Neural progenitor cell (in vitro differentiated cells): Measurements from ENCODE around the gene SPATC1L. TPM values are rescaled to one million over a fixed set of nuclear protein-coding genes. Genes with fewer than 3 reads are reported as not detected.

Experiments used
- DNase-seq: peaks from one replicate; pipeline ENCODE4 v3.0.0-alpha.2; 2016; ENCODE audit warnings: low spot score
- H2AFZ ChIP-seq: fragments of 200-600 bp; sonication (generic); replicated peaks from 2 replicates; pipeline ENCODE4 v1.6.1; 2016; ENCODE audit warnings: antibody characterized with exemption
- H3F3A ChIP-seq: fragments of 200-600 bp; sonication (generic); 2 replicates; pipeline ENCODE4 v1.6.1; 2016; ENCODE audit warnings: antibody characterized with exemption, low read depth
- H3K27ac ChIP-seq: fragments of 200-600 bp; sonication (generic); 2 replicates; pipeline ENCODE4 v1.5.1; 2016; ENCODE audit warnings: mild to moderate bottlenecking
- H3K27me3 ChIP-seq: fragments of 200-600 bp; sonication (generic); 2 replicates; pipeline ENCODE4 v1.6.1; 2016; ENCODE audit warnings: mild to moderate bottlenecking, moderate library complexity
- H3K36me3 ChIP-seq: fragments of 200-600 bp; sonication (generic); 2 replicates; pipeline ENCODE4 v1.5.1; 2016
- H3K4me1 ChIP-seq: fragments of 200-600 bp; sonication (generic); 2 replicates; pipeline ENCODE4 v1.6.1; 2016; ENCODE audit warnings: mixed run types
- H3K4me2 ChIP-seq: fragments of 200-600 bp; sonication (generic); 2 replicates; pipeline ENCODE4 v1.6.1; 2016
- H3K4me3 ChIP-seq: fragments of 200-600 bp; sonication (generic); 2 replicates; pipeline ENCODE4 v1.5.1; 2016
- H3K79me2 ChIP-seq: fragments of 200-600 bp; sonication (generic); 2 replicates; pipeline ENCODE4 v1.6.1; 2016; ENCODE audit warnings: low read depth
- H3K9ac ChIP-seq: fragments of 200-600 bp; sonication (generic); 2 replicates; pipeline ENCODE4 v1.6.1; 2016
- H3K9me3 ChIP-seq: fragments of 200-600 bp; sonication (generic); 2 replicates; pipeline ENCODE4 v1.5.1; 2016; ENCODE audit warnings: low read depth
- H4K20me1 ChIP-seq: fragments of 200-600 bp; sonication (generic); 2 replicates; pipeline ENCODE4 v1.6.1; 2016; ENCODE audit warnings: low read depth
- H3K27ac Mint-ChIP-seq: 3 replicates; pipeline ENCODE4 v1.8.0; 2021; ENCODE audit warnings: mixed read lengths
- H3K27me3 Mint-ChIP-seq: 2 replicates; pipeline ENCODE4 v1.8.0; 2022; ENCODE audit warnings: low read depth, mild to moderate bottlenecking, inconsistent platforms, moderate library complexity, mixed read lengths; ENCODE audit not compliant: insufficient read depth
- H3K36me3 Mint-ChIP-seq: 3 replicates; pipeline ENCODE4 v1.8.0; 2021; ENCODE audit warnings: mixed read lengths
- H3K4me1 Mint-ChIP-seq: 3 replicates; pipeline ENCODE4 v1.8.0; 2021; ENCODE audit warnings: mixed read lengths
- H3K4me3 Mint-ChIP-seq: 3 replicates; pipeline ENCODE4 v1.8.0; 2021; ENCODE audit warnings: mild to moderate bottlenecking, moderate library complexity, mixed read lengths
- H3K9me3 Mint-ChIP-seq: 3 replicates; pipeline ENCODE4 v1.8.0; 2020; ENCODE audit warnings: mixed read lengths
- CTCF ChIP-seq: fragments of 200-600 bp; sonication (generic); IDR thresholded peaks from 2 replicates; pipeline ENCODE4 v1.5.1; 2017; ENCODE audit warnings: antibody characterized with exemption, mild to moderate bottlenecking
- EZH2 ChIP-seq: fragments of 200-600 bp; sonication (generic); IDR thresholded peaks from 2 replicates; pipeline ENCODE4 v1.6.1; 2017; ENCODE audit warnings: antibody characterized with exemption, mild to moderate bottlenecking, moderate library complexity
- EZH2phosphoT487 ChIP-seq: fragments of 200-600 bp; sonication (generic); IDR thresholded peaks from 2 replicates; pipeline ENCODE4 v1.6.1; 2017; ENCODE audit warnings: antibody characterized with exemption
- total RNA-seq: library from RNA; depleted of rRNA; stranded (reverse); fragments of >200 nt; gene quantifications from 2 replicates; pipeline ENCODE4 v1.2.3, GENCODE V29; 2015; ENCODE audit warnings: low replicate concordance

Gene SPATC1L
- total RNA-seq, 1 donor from 2014 or later, result 5.1 TPM

- H3K4me1 ChIP-seq, result no peaks in the 10 kb centered on the region
- peaks cover 31% of the 10 kb centered on the region for H3K27me3 ChIP-seq
- Mint-ChIP-seq H3K4me3 (no peak overlapping the region), H3K36me3 (no peaks in the 10 kb centered on the region), H3K27me3 (peaks cover 10% of the 10 kb centered on the region), H3K27ac (no peak overlapping the region), H3K9me3 (peaks cover 2% of the 10 kb centered on the region), H3K4me1 (peaks cover 21% of the 10 kb centered on the region)
- no peaks in the 10 kb centered on the region for H4K20me1 ChIP-seq
- TF ChIP-seq EZH2, result no peak
- H3K79me2 ChIP-seq, result no peaks in the 10 kb centered on the region
- H3K9ac ChIP-seq, result no peak overlapping the region
- no peak overlapping the region for H3K4me3 ChIP-seq
- peaks cover 11% of the 10 kb centered on the region for H3F3A ChIP-seq
- H2AFZ ChIP-seq, result no peak overlapping the region
- H3K9me3 ChIP-seq, result no peaks in the 10 kb centered on the region
- DNase-seq, result no peak
- H3K4me2 ChIP-seq, result no peak overlapping the region
- no peaks in the 10 kb centered on the region for H3K36me3 ChIP-seq
- no peak overlapping the region for H3K27ac ChIP-seq
Measured at GRCh38 chr21:46145159-46145839, 39.0 kb downstream of the SPATC1L start.

GRCh38 chr21:46144464-46145070, 39.7 kb downstream of the SPATC1L start:
- H3K36me3 Mint-ChIP-seq, result no peaks in the 10 kb centered on the region
- H3K9me3 Mint-ChIP-seq, result peaks cover 2% of the 10 kb centered on the region
- peaks cover 21% of the 10 kb centered on the region for H3K4me1 Mint-ChIP-seq
- no peaks in the 10 kb centered on the region for H3K9me3 ChIP-seq
- H3K4me3 Mint-ChIP-seq, result no peak overlapping the region
- H3F3A ChIP-seq, result peaks cover 11% of the 10 kb centered on the region
- H3K27ac ChIP-seq, result no peak overlapping the region
- peaks cover 39% of the 10 kb centered on the region for H3K27me3 ChIP-seq
- no peaks in the 10 kb centered on the region for H3K79me2 ChIP-seq
- no peak overlapping the region for H2AFZ ChIP-seq
- peaks cover 14% of the 10 kb centered on the region for H3K27me3 Mint-ChIP-seq
- H3K9ac ChIP-seq, result no peak overlapping the region
- TF ChIP-seq EZH2phosphoT487, result no peak
- no peak for TF ChIP-seq CTCF
- no peak for TF ChIP-seq EZH2
- H3K4me2 ChIP-seq, result no peak overlapping the region
- H3K4me3 ChIP-seq, result no peak overlapping the region
- no peaks in the 10 kb centered on the region for H4K20me1 ChIP-seq
- DNase-seq, result no peak
- no peaks in the 10 kb centered on the region for H3K4me1 ChIP-seq
- peak overlapping the region; percentile 82 for H3K27ac Mint-ChIP-seq
- no peaks in the 10 kb centered on the region for H3K36me3 ChIP-seq

- Mint-ChIP-seq H3K27ac (no peak overlapping the region), H3K4me1 (peaks cover 13% of the 10 kb centered on the region), H3K4me3 (no peak overlapping the region), H3K9me3 (peaks cover 2% of the 10 kb centered on the region), H3K36me3 (no peaks in the 10 kb centered on the region), H3K27me3 (peaks cover 12% of the 10 kb centered on the region)
- no peak overlapping the region for H3K27ac ChIP-seq
- H3K4me3 ChIP-seq, result peak overlapping the region; percentile 28
- H3K79me2 ChIP-seq, result no peaks in the 10 kb centered on the region
- H3K9ac ChIP-seq, result no peak overlapping the region
- H3F3A ChIP-seq, result peaks cover 11% of the 10 kb centered on the region
- no peak overlapping the region for H2AFZ ChIP-seq
- peaks cover 46% of the 10 kb centered on the region for H3K27me3 ChIP-seq
- H4K20me1 ChIP-seq, result no peaks in the 10 kb centered on the region
- no peaks in the 10 kb centered on the region for H3K9me3 ChIP-seq
- peak overlapping the region; percentile 54 for H3K4me2 ChIP-seq
- H3K36me3 ChIP-seq, result no peaks in the 10 kb centered on the region
- no peaks in the 10 kb centered on the region for H3K4me1 ChIP-seq
- DNase-seq, result no peak
- TF ChIP-seq EZH2 (no peak), EZH2phosphoT487 (no peak), CTCF (no peak)
Measured at GRCh38 chr21:46142582-46143473, 41.4 kb downstream of the SPATC1L start.
